Activated naive CD4-positive, alpha-beta T cell treated with anti-CD3 and anti-CD28 coated beads, Interleukin-2, amount 50 U/mL, for 72 hours (primary cell): ENCODE data around the gene RTL1. TPM values are rescaled to one million over a fixed set of nuclear protein-coding genes. Genes with fewer than 3 reads are reported as not detected.

ENCODE experiments used
- ATAC-seq, 2 donors: fragments of 150-1000 bp; cut with Tn5 transposase; 2 replicates each; pipeline ENCODE4 v1.10.0; 2021; ENCODE audit warnings: mild to moderate bottlenecking in 2 of 2, moderate library complexity in 2 of 2
- DNase-seq, 2 donors: peaks; one replicate each; pipeline ENCODE4 v3.0.0; 2021 to 2022; ENCODE audit warnings: low spot score in 2 of 2
- H3K27ac Mint-ChIP-seq, 2 donors: one replicate each; pipeline ENCODE4 v1.8.0; 2022; ENCODE audit warnings: mild to moderate bottlenecking in 2 of 2, mixed read lengths in 2 of 2
- H3K36me3 Mint-ChIP-seq, 2 donors: one replicate each; pipeline ENCODE4 v1.8.0; 2022; ENCODE audit warnings: mixed read lengths in 2 of 2
- H3K9me3 Mint-ChIP-seq, 2 donors: one replicate each; pipeline ENCODE4 v1.8.0; 2022; ENCODE audit warnings: mixed read lengths in 2 of 2
- total RNA-seq, 2 donors: library from RNA; stranded (reverse); gene quantifications; one replicate each; pipeline ENCODE4 v1.2.3, GENCODE V29; 2022

Gene RTL1
- total RNA-seq, 2 donors from 2014 or later, result not detected

DNA sequence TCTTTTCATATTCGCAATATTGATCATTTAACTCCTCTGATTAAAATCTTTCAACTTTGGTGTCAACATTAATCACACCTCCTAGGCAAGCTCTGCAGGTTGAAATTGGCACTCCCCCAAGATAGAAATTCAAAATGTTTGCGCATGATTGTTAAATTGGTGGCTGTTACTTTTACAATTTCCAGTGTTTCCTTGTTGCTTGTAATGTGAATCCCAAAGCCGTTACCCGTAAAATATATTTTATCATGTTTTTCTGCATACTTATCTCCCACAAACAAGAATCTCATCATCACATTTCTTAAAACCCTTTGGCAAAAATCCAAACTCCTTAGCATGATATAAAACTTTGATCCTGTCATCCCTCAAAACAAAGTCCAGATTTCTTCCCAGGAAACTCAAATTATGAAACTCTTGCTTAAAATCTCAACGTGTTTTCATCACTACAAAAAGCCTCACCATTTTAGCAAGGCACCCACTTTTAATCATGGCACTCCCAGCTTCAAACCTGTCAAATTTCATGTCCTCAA lies 14.7 kb downstream of the RTL1 start:
- Mint-ChIP-seq H3K27ac (no peak overlapping the region), H3K36me3 (no peaks in the 10 kb centered on the region), H3K9me3 (no peaks in the 10 kb centered on the region)
- no peak for DNase-seq
- no peak for ATAC-seq

DNA sequence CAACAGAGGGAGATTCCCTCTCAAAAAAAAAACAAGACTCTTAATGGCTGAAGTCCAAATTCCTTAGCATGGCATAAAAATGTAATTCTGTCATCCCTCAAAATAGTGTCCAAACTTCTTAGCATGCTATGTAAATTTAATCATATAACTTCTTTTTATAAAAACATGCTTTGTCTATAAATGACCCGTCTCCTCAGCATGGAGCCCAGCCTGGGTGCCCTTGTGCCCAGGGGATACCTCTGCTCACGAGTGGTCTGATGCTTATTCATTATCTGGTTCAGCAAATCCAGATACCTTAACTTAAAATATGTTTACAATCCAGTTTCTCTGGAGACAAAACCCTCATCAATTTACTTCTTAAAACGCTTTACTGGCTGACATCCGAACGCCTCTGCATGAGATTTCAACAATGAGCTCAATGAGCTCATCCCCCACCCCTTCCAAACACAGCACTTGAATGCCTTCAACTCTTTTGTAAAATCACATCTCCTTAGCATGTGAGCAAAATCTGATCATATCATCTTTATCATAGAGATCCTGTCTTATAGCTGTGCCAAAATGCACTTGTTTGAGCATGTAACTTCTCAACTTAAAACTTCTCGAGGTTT lies 15.7 kb downstream of the RTL1 start:
- H3K27ac Mint-ChIP-seq, result no peak overlapping the region

DNA sequence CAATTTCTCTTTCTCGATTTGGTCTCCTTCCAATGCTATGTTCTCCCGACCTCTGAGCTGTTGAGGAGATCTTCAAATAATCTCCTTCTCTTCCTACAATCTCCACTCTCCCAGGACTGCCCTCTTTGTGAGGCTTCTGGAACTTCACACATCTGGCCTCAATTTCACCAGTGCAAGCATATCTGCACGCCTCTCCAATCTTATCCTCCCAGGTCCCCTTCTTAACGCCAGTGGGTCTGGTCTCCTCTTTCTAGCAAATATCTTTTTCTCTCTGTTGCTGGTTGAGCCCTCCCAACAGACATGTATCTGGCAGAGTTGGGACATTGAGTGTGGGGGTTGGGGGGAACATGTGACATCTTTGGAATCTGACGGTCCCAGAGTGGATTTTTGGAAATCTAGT lies 17.9 kb downstream of the RTL1 start:
- Mint-ChIP-seq H3K27ac (no peak overlapping the region), H3K9me3 (no peaks in the 10 kb centered on the region), H3K36me3 (no peaks in the 10 kb centered on the region)
- ATAC-seq (no peak), DNase-seq (no peak)

More for the DNA sequence above, 15.7 kb downstream of the RTL1 start:
- DNase-seq (no peak), ATAC-seq (no peak)
- Mint-ChIP-seq H3K36me3 (no peaks in the 10 kb centered on the region), H3K9me3 (no peaks in the 10 kb centered on the region)

DNA sequence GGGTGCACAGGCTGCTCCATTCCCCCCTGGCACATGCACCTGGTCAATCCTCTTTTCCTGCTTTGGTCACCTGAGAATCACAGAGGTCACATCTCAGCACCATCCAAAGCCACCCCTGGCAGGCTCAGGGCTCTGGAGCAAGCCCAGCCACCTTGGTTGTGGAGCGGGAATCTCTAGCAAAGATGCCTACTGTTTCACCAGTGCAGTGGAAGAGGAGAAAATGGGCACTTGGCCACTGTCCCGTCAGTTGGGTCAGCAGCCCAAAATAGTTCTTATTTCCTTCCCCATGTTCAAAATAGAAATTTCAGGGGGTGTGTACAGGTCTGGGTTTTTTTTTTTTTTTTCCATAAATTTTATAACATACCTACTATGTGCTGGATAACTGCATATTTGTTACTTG lies 18.3 kb downstream of the RTL1 start:
- Mint-ChIP-seq H3K27ac (no peak overlapping the region), H3K9me3 (no peaks in the 10 kb centered on the region), H3K36me3 (no peaks in the 10 kb centered on the region)
- DNase-seq (no peak), ATAC-seq (no peak)

DNA sequence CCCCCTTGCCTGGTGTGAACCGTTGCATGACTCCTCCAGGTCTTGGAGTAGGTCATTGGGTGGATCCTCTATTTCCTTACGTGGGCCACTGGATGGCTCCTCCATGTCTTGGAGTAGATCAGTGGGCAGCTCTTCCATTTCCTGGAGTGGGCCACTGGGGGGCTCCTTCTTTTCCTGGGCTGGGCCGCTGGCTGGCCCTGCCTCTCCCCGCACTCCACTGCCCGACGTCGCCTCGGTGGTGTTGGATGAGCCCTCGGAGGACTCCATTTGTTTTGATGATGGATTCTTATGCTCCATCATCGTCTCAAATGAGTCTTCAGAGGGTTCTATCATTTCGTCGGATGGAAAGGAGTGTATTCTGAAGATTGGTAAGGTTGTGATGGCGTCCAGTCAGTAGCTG lies 19.1 kb downstream of the RTL1 start:
- ATAC-seq (no peak), DNase-seq (no peak)
- Mint-ChIP-seq H3K36me3 (no peaks in the 10 kb centered on the region), H3K9me3 (no peaks in the 10 kb centered on the region), H3K27ac (no peak overlapping the region)

DNA sequence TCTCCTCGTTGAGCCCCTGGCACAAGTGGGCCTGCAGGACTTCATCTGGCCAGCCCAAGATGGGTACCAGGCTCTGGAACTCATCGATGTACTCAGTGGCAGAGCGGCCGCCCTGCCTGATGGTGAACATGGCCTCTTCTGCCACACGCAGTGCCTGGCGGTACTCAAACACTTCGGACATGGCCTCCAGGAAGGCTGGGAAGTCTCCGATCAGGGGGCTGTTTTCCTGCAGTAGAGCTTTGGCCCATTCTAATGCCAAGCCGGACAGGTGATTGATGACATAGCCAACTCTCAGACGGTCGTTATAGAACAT lies 19.8 kb downstream of the RTL1 start:
- no peaks in the 10 kb centered on the region for H3K36me3 Mint-ChIP-seq
- H3K9me3 Mint-ChIP-seq, result no peaks in the 10 kb centered on the region
- DNase-seq (peak in 1 of 2 donors; percentile 44), ATAC-seq (no peak)
- no peak overlapping the region for H3K27ac Mint-ChIP-seq

DNA sequence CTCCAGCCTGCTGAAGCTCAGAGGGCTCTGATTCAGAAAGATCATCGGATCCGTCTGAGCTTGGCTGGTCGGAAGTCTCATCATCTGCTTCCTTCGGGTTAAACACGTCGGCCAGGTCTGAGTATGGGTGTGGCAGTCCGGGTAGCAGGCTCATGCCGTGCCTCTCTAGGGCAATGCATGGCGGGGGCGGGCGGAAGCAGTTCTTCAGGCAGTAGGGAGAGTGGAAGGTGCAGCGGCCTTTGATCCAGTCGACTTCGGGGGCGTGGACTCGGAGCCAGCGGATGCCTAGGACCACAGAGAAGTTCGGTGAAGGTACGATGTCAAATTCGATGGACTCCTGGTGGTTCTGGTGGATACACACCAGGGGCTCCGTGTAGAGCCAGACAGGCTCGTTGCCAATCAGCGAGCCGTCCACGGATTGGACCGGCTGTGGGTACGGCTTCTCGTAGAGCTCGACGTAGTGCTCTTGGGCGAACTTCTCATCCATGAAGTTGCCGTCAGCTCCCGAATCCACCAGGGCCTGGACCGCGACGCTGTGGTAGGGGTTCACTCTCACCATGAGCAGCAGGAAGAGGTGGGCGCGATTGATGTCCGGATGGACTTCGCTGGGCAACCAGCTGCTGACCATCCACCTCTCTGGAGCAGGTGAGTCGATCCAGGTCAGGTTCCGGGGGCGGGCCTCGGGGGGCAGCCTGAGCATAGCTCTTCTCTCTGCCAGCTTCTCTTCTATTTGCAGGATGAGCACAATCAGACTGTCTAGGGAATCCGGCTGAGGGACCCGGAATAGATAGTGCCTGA lies 20.3 kb downstream of the RTL1 start:
- DNase-seq, result peak in 1 of 2 donors; percentile 18
- ATAC-seq, result no peak
- Mint-ChIP-seq H3K36me3 (no peaks in the 10 kb centered on the region), H3K9me3 (no peaks in the 10 kb centered on the region), H3K27ac (no peak overlapping the region)

DNA sequence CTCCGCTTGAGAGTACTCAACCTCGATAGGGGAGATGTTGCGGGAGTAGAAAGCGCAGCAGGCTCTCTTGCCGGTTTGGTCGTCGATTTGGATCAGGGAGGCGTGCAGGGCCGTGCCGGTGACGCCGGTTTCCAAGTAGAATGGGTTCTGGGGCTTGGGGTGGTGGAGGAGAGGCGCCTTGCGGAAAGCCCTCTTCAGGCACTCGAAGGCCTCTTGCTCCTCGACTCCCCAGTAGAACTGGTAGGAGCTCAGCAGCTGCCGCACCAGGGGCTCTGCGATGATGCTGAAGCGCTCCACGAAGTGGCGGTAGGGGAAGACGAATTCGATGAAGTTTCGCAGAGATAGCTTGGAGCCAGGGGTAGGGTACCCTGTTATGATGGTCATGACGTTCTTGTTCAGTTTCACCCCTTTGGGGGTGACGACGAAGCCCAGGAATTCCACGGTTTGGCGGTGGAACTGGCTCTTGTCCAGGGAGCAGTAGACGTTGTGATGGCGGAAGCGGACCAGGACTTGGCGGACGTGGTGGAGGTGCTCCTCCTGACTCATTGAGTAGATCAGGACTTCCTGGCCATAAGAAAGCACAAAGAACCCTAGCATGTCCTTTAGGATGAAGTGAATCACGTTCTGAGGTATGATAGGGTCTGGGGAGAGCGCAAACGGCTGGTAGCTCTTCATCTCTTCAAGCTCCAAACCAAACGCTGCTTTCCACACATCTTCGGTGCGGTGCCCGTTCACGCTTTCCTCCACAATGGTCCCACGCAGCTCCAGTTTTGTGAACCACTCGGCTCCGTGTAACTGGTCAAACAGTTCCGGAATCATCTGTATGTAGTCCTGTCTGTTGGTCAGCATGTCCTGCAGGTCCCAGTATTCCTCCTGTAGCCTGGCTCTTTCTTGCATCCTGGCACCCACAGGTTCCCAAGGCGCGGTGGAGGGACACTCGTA lies 21.2 kb downstream of the RTL1 start:
- DNase-seq (no peak), ATAC-seq (no peak)
- H3K27ac Mint-ChIP-seq, result no peak overlapping the region
- H3K9me3 Mint-ChIP-seq, result no peaks in the 10 kb centered on the region
- no peaks in the 10 kb centered on the region for H3K36me3 Mint-ChIP-seq

DNA sequence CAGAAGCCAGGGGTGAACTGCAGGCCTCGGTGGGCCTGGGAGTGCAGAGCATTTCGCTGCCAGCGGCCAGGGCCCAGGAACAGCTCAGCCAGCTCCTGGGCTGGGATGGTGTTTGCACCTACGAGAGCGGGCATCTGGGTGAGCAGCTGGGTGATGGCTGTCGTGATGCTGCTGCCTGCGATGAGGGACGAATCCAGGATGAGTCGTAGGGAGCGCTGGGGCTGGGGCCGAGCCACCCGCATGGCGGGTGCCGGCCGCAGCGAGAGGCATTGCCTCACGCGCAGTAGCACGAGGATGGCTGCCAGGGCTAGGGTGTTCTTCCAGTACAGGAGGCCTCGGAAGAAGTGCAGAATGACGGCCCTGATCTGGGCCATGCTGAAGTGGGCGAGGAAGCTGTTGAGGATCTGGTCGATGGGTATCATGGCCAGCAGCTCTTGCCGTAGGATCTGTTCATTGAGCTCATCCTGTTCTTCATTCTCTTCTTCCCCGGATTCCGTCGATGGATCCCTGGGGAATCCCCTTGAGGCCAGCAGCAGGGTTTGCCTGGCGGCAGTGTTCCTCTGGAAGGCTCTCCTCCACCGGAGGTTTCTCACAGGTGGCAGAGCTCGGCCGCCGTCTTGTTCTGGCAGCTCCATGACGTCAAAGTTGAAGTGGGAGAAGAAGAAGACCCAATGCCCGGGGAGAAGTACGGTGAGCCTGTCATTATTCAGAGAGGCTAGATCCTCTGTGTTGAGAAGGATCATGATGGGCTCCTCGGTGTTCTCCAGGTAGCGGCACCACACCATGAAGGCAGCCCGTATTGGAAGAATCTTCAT lies 22.1 kb downstream of the RTL1 start:
- DNase-seq, result no peak
- Mint-ChIP-seq H3K9me3 (no peaks in the 10 kb centered on the region), H3K27ac (no peak overlapping the region), H3K36me3 (no peaks in the 10 kb centered on the region)
- ATAC-seq, result no peak

DNA sequence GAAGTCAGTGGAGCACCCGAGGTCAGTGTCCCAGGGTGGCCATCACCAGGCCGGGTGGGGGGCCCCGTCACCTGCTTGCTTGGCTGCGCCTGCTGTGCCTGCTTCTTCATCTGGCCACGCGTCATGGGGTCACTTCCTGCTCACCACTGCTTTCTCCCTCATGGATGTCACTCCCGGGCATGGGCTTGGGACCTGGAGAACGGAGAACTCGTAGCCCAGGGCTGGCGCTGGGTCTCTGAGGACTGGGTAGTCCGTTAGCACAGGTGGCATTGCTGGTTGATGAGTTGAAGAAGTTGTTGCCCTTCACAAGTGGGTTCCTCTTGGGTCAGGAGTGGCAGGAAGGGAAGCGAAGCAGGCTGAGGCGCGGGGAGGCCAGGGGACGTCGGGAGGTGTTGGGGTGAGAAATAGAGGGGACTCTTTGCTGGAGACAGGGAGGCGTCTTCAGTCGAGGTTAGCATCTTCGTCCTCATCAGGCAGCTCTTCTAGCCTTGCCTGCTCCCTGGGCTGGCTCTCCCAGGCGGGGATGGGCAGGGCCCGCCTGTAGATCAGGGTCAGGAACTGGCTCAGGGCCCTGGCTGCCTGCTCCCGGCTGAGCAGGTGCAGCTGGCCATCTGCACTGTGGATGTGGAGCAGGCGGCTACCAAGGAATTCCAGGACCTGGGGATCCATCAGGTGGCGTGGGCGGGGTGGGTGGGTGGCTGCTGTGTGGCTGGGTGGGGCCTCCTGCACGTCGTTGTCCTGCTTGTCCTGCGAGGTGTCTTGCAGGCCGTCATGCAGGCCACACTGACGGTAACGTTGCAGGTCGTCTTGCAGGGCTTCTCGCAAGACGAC lies 23.0 kb downstream of the RTL1 start:
- Mint-ChIP-seq H3K9me3 (no peaks in the 10 kb centered on the region), H3K36me3 (no peaks in the 10 kb centered on the region), H3K27ac (no peak overlapping the region)
- ATAC-seq, result no peak
- no peak for DNase-seq

DNA sequence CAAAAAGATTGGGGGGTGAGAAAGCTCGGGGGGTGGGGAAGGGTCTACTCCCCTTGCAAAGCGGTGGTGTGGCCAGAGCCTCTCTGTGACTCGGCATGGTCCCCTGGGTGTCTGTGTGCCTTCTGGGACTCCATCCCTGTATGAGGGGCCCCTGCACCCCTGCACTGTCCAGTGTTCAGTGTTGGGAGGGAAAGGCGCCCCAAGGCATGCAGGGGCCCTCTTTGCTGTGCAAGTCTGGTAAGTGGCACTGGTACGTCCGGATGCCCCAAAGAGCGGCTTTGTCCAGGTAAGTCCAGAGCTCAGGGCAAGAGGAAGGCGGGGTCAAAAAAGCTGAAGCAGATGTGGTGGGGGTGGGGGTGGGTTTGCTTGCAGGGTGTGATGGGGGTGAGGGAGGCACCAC lies 23.7 kb downstream of the RTL1 start:
- H3K27ac Mint-ChIP-seq, result no peak overlapping the region
- no peaks in the 10 kb centered on the region for H3K36me3 Mint-ChIP-seq
- no peak for DNase-seq
- no peak for ATAC-seq
- no peaks in the 10 kb centered on the region for H3K9me3 Mint-ChIP-seq

DNA sequence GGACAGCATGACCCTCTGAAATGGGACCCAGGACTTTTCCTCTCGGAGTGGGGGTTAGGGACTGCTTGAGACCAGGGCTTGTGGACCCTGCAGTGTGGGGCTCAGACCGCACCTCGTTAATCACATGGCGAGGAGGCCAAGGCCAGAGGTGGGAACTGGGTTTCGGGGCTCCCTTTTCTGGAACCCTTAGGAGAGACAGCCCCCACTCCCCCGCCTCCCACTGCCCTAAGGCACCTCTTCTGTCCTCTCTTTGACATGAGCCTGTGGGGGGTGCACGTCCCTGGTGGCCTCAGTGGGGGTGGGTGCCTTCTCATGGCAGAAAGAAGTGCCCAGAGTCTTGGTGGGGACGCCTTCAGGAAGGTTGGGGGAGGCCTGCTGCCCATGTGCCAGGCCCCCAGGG lies 24.3 kb downstream of the RTL1 start:
- Mint-ChIP-seq H3K27ac (no peak overlapping the region), H3K9me3 (no peaks in the 10 kb centered on the region), H3K36me3 (no peaks in the 10 kb centered on the region)
- DNase-seq (no peak), ATAC-seq (no peak)

DNA sequence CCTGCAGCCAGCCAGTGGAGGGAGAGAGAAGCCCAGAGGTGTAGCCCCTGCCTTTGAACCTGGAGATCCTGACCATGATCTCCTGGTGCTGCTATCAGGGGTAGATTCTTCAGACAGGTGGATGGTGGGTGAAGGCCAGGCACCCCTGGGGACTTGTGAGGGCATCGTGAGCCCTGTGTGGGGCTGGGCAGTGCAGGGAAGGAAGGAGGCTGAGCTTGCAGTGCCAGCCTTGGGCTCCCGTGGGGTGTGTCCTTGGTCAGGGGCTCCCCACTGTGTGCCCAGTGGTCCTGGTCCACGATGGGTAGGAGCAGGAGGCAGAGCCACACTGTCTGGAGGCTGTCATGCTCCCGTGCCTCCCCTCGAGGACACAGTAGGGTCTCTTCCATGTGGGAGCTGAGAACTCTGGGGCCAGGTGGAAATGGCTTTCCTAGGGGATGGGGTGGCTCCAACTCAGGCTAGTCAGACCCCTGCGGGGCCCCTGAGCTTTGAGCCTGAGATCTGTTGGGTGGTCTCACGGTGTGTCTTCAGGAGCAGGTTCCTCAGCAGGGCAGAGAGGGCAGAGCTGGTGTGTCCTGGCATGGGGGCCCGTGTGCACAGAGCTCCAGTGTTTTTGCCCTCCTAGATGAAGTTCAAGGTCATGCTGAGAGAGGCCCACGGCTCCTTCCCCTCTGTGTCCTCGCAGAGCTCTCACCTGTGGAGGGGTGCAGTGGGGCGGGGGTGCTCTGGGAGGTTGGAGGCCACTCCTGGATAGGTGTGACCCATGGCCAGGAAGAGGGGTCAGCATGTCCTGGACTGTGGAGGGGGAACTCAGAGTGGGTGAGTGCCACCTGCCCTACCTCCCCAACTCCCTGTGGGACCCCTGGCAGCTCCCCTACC lies 25.0 kb downstream of the RTL1 start:
- H3K9me3 Mint-ChIP-seq, result no peaks in the 10 kb centered on the region
- no peaks in the 10 kb centered on the region for H3K36me3 Mint-ChIP-seq
- H3K27ac Mint-ChIP-seq, result no peak overlapping the region
- DNase-seq, result peak in 1 of 2 donors; percentile 35
- no peak for ATAC-seq

DNA sequence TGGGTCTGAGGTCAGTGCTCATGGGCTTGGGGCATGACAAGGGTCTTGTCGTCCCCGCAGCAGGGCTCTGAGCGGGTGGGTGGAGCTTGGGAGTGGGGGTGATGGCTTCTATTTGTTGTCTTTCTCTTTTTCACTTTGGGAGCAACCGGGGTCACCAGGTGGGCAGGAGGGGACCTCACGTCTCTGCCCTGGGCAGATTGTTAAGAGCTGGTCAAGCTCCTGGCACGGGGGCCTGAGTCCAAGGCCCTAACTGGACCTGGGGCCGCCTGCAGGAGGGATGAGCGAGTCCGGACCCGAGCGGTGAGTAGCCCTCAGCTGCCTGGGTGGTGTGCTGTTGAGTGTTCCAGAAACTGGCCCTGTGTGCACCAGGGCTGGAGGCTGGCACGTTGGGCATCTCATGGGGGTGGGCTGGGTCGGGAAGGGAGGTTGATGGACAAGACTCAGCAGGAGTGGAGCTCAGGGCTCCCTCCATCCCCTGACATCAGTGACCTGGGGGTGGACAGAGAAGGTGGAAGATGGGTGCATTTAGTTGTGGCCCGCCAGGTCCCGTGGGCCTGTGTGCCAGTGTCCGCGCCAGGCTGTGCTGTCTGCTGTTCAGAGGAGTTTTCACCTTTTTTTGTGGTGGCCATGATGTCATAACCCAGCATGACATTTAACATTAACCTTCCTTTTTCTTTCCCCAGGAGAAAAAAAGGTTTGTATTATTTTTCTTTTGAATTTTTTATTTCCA lies 27.5 kb downstream of the RTL1 start:
- no peaks in the 10 kb centered on the region for H3K36me3 Mint-ChIP-seq
- ATAC-seq (no peak), DNase-seq (peak in 1 of 2 donors; percentile 33)
- peaks cover 0 to 11% of the 10 kb centered on the region in 2 donors for H3K9me3 Mint-ChIP-seq
- peak overlapping the region in 1 of 2 donors; percentile 12 for H3K27ac Mint-ChIP-seq
